Prostate gland (tissue), 2 donors: Measurements from ENCODE around the gene MORN1. TPM values are rescaled to one million over a fixed set of nuclear protein-coding genes. Genes with fewer than 3 reads are reported as not detected.
A peak's percentile ranks its signal among the peaks of the same experiment; 100 is the strongest.

Experiments
- DNase-seq: peaks from one replicate; pipeline ENCODE4 v3.0.0-alpha.2; 2019; ENCODE audit warnings: low spot score
- H3K27ac ChIP-seq, 2 donors: fragments of 200-600 bp; sonication (generic); 2 replicates each; pipeline ENCODE4 v1.5.1; 2017 to 2019
- H3K27me3 ChIP-seq: fragments of 200-600 bp; sonication (generic); replicated peaks from 2 replicates; pipeline ENCODE4 v1.5.1; 2019; ENCODE audit not compliant: insufficient read depth
- H3K36me3 ChIP-seq, 2 donors: fragments of 200-600 bp; sonication (generic); 1 replicate in 1 of 2; 2 replicates in 1 of 2; pipeline versions ENCODE4 v1.5.1 to v1.8.1; 2017 to 2019
- H3K4me1 ChIP-seq: fragments of 200-600 bp; sonication (generic); replicated peaks from 2 replicates; pipeline ENCODE4 v1.5.1; 2019
- H3K4me3 ChIP-seq, 2 donors: fragments of 200-600 bp; sonication (generic); 2 replicates each; pipeline ENCODE4 v1.5.1; 2017 to 2019
- H3K9me3 ChIP-seq: fragments of 200-600 bp; sonication (generic); 2 replicates; pipeline ENCODE4 v1.5.1; 2017
- CTCF ChIP-seq, 4 experiments: fragments of 200-600 bp in 2 of 4; fragments of 450-650 bp in 2 of 4; sonication (generic) in 2 of 4; IDR thresholded peaks; 1 replicate in 3 of 4; 2 replicates in 1 of 4; pipeline ENCODE4 v1.5.1; 2016 to 2019; ENCODE audit warnings: antibody characterized with exemption in 4 of 4, mild to moderate bottlenecking in 2 of 4, moderate library complexity in 2 of 4
- POLR2A ChIP-seq: fragments of 450-650 bp; IDR thresholded peaks from one replicate; pipeline ENCODE4 v1.6.1; 2016; ENCODE audit warnings: antibody characterized with exemption, mild to moderate bottlenecking
- POLR2AphosphoS5 ChIP-seq: sonication (generic); formaldehyde crosslinking; IDR thresholded peaks from one replicate; pipeline ENCODE4 v1.6.1; 2017; ENCODE audit warnings: antibody characterized with exemption
- WGBS: methylation state at CpG from one replicate; pipeline ENCODE4 v1.1.5; 2018; 5-methylcytosine and 5-hydroxymethylcytosine counted together
- intact Hi-C: fragments of 100-400 bp; cut with DNase I; formaldehyde crosslinking; loops from one replicate; pipeline ENCODE4 v1.14.2; 2022
- total RNA-seq, 2 donors: library from RNA; depleted of rRNA; stranded (reverse); fragments of >200 nt; gene quantifications; one replicate each; pipeline ENCODE4 v1.1.0, GENCODE V29; 2016

The MORN1 gene
- total RNA-seq, 2 donors from 2014 or later, result 18.6 to 21.0 TPM

GRCh38 chr1:2326524-2326923 is 64.8 kb downstream of the MORN1 start:
- Histone ChIP-seq H3K36me3 (no peaks in the 10 kb centered on the region), H3K27ac (no peak overlapping the region), H3K27me3 (no peaks in the 10 kb centered on the region), H3K4me3 (no peak overlapping the region), H3K9me3 (no peaks in the 10 kb centered on the region), H3K4me1 (peaks cover 13% of the 10 kb centered on the region)
- intact Hi-C loops, result no loop called here
- no peak for DNase-seq
- TF ChIP-seq POLR2A (no peak), CTCF (IDR thresholded peaks at IDR 0.05) (peak in 1 of 4 experiments; percentile 10), POLR2AphosphoS5 (no peak)
- 69% methylated on average over 17 of the region's 21 CpGs for WGBS

- intact Hi-C loops, result no loop called here
Measured at GRCh38 chr1:2324553-2325366, 66.6 kb downstream of the MORN1 start.

GRCh38 chr1:2323451-2323974 is 67.8 kb downstream of the MORN1 start:
- DNase-seq, result no peak
- peaks cover 23% of the 10 kb centered on the region for H3K4me1 ChIP-seq
- no peak overlapping the region for H3K4me3 ChIP-seq
- no peaks in the 10 kb centered on the region for H3K27me3 ChIP-seq
- H3K9me3 ChIP-seq, result no peaks in the 10 kb centered on the region
- no peaks in the 10 kb centered on the region for H3K36me3 ChIP-seq
- no peak for TF ChIP-seq POLR2AphosphoS5
- no peak for TF ChIP-seq CTCF (IDR thresholded peaks at IDR 0.05)
- TF ChIP-seq POLR2A, result no peak
- peak overlapping the region in 1 of 2 donors; percentile 74 for H3K27ac ChIP-seq
- intact Hi-C loops, result loop anchor here (2.0 kb wide), 1 partner anchor 57 kb away; no protein-coding TSS in a partner anchor
- WGBS, result 89% methylated on average over 16 of the region's 16 CpGs

More at GRCh38 chr1:2324553-2325366, 66.6 kb downstream of the MORN1 start:
- no peak for DNase-seq
- Histone ChIP-seq H3K4me1 (peaks cover 23% of the 10 kb centered on the region), H3K9me3 (no peaks in the 10 kb centered on the region), H3K36me3 (no peaks in the 10 kb centered on the region), H3K4me3 (no peak overlapping the region), H3K27me3 (no peaks in the 10 kb centered on the region), H3K27ac (no peak overlapping the region)
- no peak for TF ChIP-seq CTCF (IDR thresholded peaks at IDR 0.05)
- no peak for TF ChIP-seq POLR2AphosphoS5
- TF ChIP-seq POLR2A, result no peak
- WGBS, result 88% methylated on average over 14 of the region's 18 CpGs

GRCh38 chr1:2322581-2323211 is 68.7 kb downstream of the MORN1 start:
- Histone ChIP-seq H3K4me3 (peak overlapping the region in 1 of 2 donors; percentile 3), H3K4me1 (peaks cover 23% of the 10 kb centered on the region), H3K27ac (peak overlapping the region; percentile 66 to 74), H3K36me3 (no peaks in the 10 kb centered on the region), H3K27me3 (no peaks in the 10 kb centered on the region), H3K9me3 (no peaks in the 10 kb centered on the region)
- TF ChIP-seq POLR2A (no peak), POLR2AphosphoS5 (no peak), CTCF (IDR thresholded peaks at IDR 0.05) (no peak)
- intact Hi-C loops, result loop anchor here (2.0 kb wide), 1 partner anchor 58 kb away; no protein-coding TSS in a partner anchor
- DNase-seq, result no peak
- WGBS, result 30% methylated on average over 38 of the region's 41 CpGs
